Keratinocyte (primary cell): ENCODE results near the gene RFC4. TPM values are rescaled to one million over a fixed set of nuclear protein-coding genes. Genes with fewer than 3 reads are reported as not detected.
"Not testable (repeated sequence)": the region's sequence is repeated elsewhere in the genome, so short reads cannot be mapped to it uniquely, and the experiment has no call there.

ENCODE experiments used
- DNase-seq: peaks from one replicate; pipeline ENCODE4 v3.0.0-alpha.2; 2011; ENCODE audit warnings: low read depth, missing footprints, low spot score
- FAIRE-seq: peaks from 2 replicates; lab custom pipeline; 2011; peaks lifted over from hg19 to GRCh38; lab: Jason Lieb, UNC
- H2AFZ ChIP-seq: 2 replicates; pipeline ENCODE4 v1.6.0; 2012; ENCODE audit warnings: low read length, control low read depth, inconsistent platforms; ENCODE audit not compliant: control insufficient read depth
- H3K27ac ChIP-seq: 2 replicates; pipeline ENCODE4 v1.5.1; 2011; ENCODE audit warnings: low read length; ENCODE audit not compliant: control insufficient read depth, insufficient read depth
- H3K27me3 ChIP-seq: 3 replicates; pipeline ENCODE4 v1.6.0; 2011; ENCODE audit warnings: low read length; ENCODE audit not compliant: control insufficient read depth, insufficient read depth; ENCODE audit errors: extremely low read depth
- H3K36me3 ChIP-seq, 2 experiments: 2 replicates in 1 of 2; 3 replicates in 1 of 2; pipeline ENCODE4 v1.5.1; 2011; ENCODE audit warnings: low read length in 2 of 2, mild to moderate bottlenecking in 1 of 2; ENCODE audit not compliant: control insufficient read depth in 2 of 2, insufficient read depth in 2 of 2; ENCODE audit errors: extremely low read depth in 1 of 2
- H3K4me1 ChIP-seq: 3 replicates; pipeline ENCODE4 v1.5.1; 2011; ENCODE audit warnings: low read length; ENCODE audit not compliant: control insufficient read depth, insufficient read depth; ENCODE audit errors: extremely low read depth
- H3K4me2 ChIP-seq: 3 replicates; pipeline ENCODE4 v1.6.0; 2011; ENCODE audit warnings: low read depth, low read length; ENCODE audit not compliant: control insufficient read depth, insufficient read depth; ENCODE audit errors: extremely low read depth
- H3K4me3 ChIP-seq, 3 experiments: fragments of 200-600 bp in 1 of 3; sonication (generic) in 1 of 3; 2 replicates in 2 of 3; 3 replicates in 1 of 3; pipeline ENCODE4 v1.5.1; 2011 to 2016; ENCODE audit warnings: low read length in 3 of 3, mild to moderate bottlenecking in 3 of 3, control low read depth in 2 of 3, inconsistent platforms in 1 of 3, low read depth in 1 of 3, mixed read lengths in 1 of 3, mixed run types in 1 of 3, moderate library complexity in 1 of 3; ENCODE audit not compliant: control insufficient read depth in 2 of 3, insufficient read depth in 2 of 3; ENCODE audit errors: extremely low read depth in 1 of 3
- H3K79me2 ChIP-seq: 2 replicates; pipeline ENCODE4 v1.6.0; 2012; ENCODE audit warnings: low read length; ENCODE audit not compliant: control insufficient read depth, insufficient read depth
- H3K9ac ChIP-seq: 3 replicates; pipeline ENCODE4 v1.6.0; 2011; ENCODE audit warnings: low read length; ENCODE audit not compliant: control insufficient read depth, insufficient read depth; ENCODE audit errors: extremely low read depth
- H3K9me1 ChIP-seq: 3 replicates; pipeline ENCODE4 v1.6.0; 2011; ENCODE audit warnings: low read length; ENCODE audit not compliant: control insufficient read depth, insufficient read depth; ENCODE audit errors: extremely low read depth
- H3K9me3 ChIP-seq: 2 replicates; pipeline ENCODE4 v1.5.1; 2012; ENCODE audit warnings: low read depth, low read length; ENCODE audit not compliant: control insufficient read depth
- H4K20me1 ChIP-seq: 3 replicates; pipeline ENCODE4 v1.6.0; 2011; ENCODE audit warnings: low read length; ENCODE audit not compliant: control insufficient read depth, insufficient read depth; ENCODE audit errors: extremely low read depth
- EZH2 ChIP-seq: IDR thresholded peaks from one replicate; pipeline ENCODE4 v1.6.1; 2012; ENCODE audit warnings: inconsistent platforms, mild to moderate bottlenecking, low read length, moderate library complexity
- dilution Hi-C: fragments of 300-500 bp; cut with MboI; formaldehyde crosslinking; loops from one replicate; pipeline ENCODE4 v1.7.0; 2020; ENCODE audit warnings: low sequenced_read_pairs; ENCODE audit not compliant: extremely low pct_ligation_motif_present
- polyA plus RNA-seq, 5 experiments: library from polyadenylated mRNA; depleted of rRNA in 3 of 5; stranded (reverse) in 3 of 5; stranded (forward) in 1 of 5; unstranded in 1 of 5; fragments of >200 nt; gene quantifications; 1 replicate in 1 of 5; 2 replicates in 3 of 5; 3 replicates in 1 of 5; pipeline versions ENCODE4 v1.2.1 to v1.2.3, GENCODE V29; 2011 to 2012; ENCODE audit warnings: missing spikeins in 2 of 5, low read depth in 1 of 5, low replicate concordance in 1 of 5
- TF ChIP-seq, protein P1 (sequence below), 3 experiments: IDR thresholded peaks in 1 of 3; conservative IDR thresholded peaks in 1 of 3; optimal IDR thresholded peaks in 1 of 3; 2 replicates in 2 of 3; 3 replicates in 1 of 3; pipeline versions ENCODE3 to v1.5.1; 2011; ENCODE audit warnings: low read length in 3 of 3, mild to moderate bottlenecking in 3 of 3, moderate library complexity in 2 of 3, control low read depth in 1 of 3, inconsistent platforms in 1 of 3; ENCODE audit not compliant: insufficient read depth in 2 of 3; ENCODE audit errors: extremely low read depth in 1 of 3

Gene RFC4
- polyA plus RNA-seq, 1 donor (not counting 4 experiments of a cell fraction or from before 2014, with no cell fraction given) = 22.8 TPM

DNA sequence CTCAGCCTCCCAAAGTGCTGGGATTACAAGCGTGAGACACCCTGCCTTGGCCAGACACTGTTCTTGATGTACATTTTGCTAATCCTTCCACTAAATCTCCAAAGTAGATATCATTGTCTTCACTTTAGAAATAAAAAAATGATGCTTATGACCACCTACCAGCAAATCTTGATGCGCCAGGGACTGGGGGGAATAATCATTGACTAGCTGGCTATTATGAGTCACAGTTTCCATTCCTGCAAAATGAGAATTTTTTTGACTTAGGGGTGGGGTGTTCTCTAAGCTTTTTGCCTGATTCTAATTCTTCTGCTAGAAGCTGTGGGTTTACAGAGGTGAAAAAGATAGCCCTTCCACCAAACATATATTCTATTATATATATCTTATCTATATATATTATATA, 17.1 kb upstream of the RFC4 start:
- DNase-seq (no peak), FAIRE-seq (no peak)
- TF ChIP-seq EZH2 = no peak
- TF ChIP-seq, protein P1, sequence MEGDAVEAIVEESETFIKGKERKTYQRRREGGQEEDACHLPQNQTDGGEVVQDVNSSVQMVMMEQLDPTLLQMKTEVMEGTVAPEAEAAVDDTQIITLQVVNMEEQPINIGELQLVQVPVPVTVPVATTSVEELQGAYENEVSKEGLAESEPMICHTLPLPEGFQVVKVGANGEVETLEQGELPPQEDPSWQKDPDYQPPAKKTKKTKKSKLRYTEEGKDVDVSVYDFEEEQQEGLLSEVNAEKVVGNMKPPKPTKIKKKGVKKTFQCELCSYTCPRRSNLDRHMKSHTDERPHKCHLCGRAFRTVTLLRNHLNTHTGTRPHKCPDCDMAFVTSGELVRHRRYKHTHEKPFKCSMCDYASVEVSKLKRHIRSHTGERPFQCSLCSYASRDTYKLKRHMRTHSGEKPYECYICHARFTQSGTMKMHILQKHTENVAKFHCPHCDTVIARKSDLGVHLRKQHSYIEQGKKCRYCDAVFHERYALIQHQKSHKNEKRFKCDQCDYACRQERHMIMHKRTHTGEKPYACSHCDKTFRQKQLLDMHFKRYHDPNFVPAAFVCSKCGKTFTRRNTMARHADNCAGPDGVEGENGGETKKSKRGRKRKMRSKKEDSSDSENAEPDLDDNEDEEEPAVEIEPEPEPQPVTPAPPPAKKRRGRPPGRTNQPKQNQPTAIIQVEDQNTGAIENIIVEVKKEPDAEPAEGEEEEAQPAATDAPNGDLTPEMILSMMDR (optimal IDR thresholded peaks at IDR 0.05 in 1 of 3, IDR thresholded peaks at IDR 0.05 in 1 of 3, conservative IDR thresholded peaks at IDR 0.05 in 1 of 3; ENCODE audit: extremely low read depth in 1 of 3, insufficient read depth in 2 of 3, low read length in 3 of 3) = no peak
- dilution Hi-C loops = no loop called here
- Histone ChIP-seq H3K4me1 (peaks cover 11% of the 10 kb centered on the region), H3K27ac (no peak overlapping the region), H3K4me2 (no peak overlapping the region), H3K9me1 (no peaks in the 10 kb centered on the region), H3K9me3 (no peaks in the 10 kb centered on the region), H3K36me3 (no peaks in the 10 kb centered on the region), H3K4me3 (no peak overlapping the region), H3K9ac (no peak overlapping the region), H3K27me3 (peaks cover 7% of the 10 kb centered on the region), H2AFZ (no peak overlapping the region), H3K79me2 (no peaks in the 10 kb centered on the region), H4K20me1 (no peaks in the 10 kb centered on the region)

- H3K36me3 ChIP-seq, DNase-seq, H3K79me2 ChIP-seq, dilution Hi-C loops, H4K20me1 ChIP-seq, H3K4me2 ChIP-seq, FAIRE-seq, H3K27ac ChIP-seq, H3K9ac ChIP-seq, H3K4me3 ChIP-seq, H3K9me1 ChIP-seq, H2AFZ ChIP-seq, H3K27me3 ChIP-seq, H3K9me3 ChIP-seq: not testable (repeated sequence)
- peaks cover 11% of the 10 kb centered on the region for H3K4me1 ChIP-seq
Observed at GRCh38 chr3:186822388-186822759, 16.1 kb upstream of the RFC4 start.
